AG04449 (cell line): ENCODE measurements around the gene INPP5J.

Experiments
- CTCF ChIA-PET: fragments of 350-600 bp; formaldehyde crosslinking; extraction: SDS; loops from one replicate; lab custom pipeline; 2021; ENCODE audit warnings: antibody characterized with exemption; lab: Yijun Ruan, JAX
- POLR2A ChIA-PET: fragments of 400-600, 350-600 bp; formaldehyde crosslinking; extraction: SDS; loops from one replicate; lab custom pipeline; 2020; ENCODE audit warnings: antibody characterized with exemption, inconsistent platforms; lab: Yijun Ruan, JAX
- DNase-seq: peaks from one replicate; pipeline ENCODE4 v3.0.0-alpha.2; 2010; ENCODE audit warnings: low read depth, low spot score
- H3K4me3 ChIP-seq: 2 replicates; pipeline ENCODE4 v1.5.1; 2011; ENCODE audit warnings: low read depth, mild to moderate bottlenecking, control low read depth, low read length
- CTCF ChIP-seq: IDR thresholded peaks from one replicate; pipeline ENCODE4 v1.5.1; 2011; ENCODE audit warnings: mild to moderate bottlenecking, moderate library complexity, low read length, control low read depth, inconsistent platforms; ENCODE audit not compliant: insufficient read depth; ENCODE audit errors: missing control alignments

The INPP5J gene

GRCh38 chr22:31086703-31087330 is 35.9 kb upstream of the INPP5J start:
- ChIA-PET CTCF (interaction anchor here (1.1 to 17.2 kb wide), 9 partner anchors 9 to 228 kb away, joined by 3 to 157 read pairs (median 22); partner anchors contain the start of gene SELENOM), POLR2A (interaction anchor here (3.0 kb wide), 1 partner anchor 19 kb away, joined by 12 read pairs; no protein-coding TSS in a partner anchor)
- no peak for TF ChIP-seq CTCF
- no peak overlapping the region for H3K4me3 ChIP-seq
- DNase-seq, result no peak

GRCh38 chr22:31087744-31088215 is 35.0 kb upstream of the INPP5J start:
- POLR2A ChIA-PET, result no interaction called here

GRCh38 chr22:31088233-31088986 is 34.4 kb upstream of the INPP5J start:
- CTCF ChIA-PET, result interaction anchor here (1.1 to 17.2 kb wide), 9 partner anchors 9 to 226 kb away, joined by 3 to 157 read pairs (median 10); partner anchors contain the start of gene SELENOM
- no peak for DNase-seq
- TF ChIP-seq CTCF, result no peak
- no peak overlapping the region for H3K4me3 ChIP-seq
- POLR2A ChIA-PET, result no interaction called here

More at GRCh38 chr22:31087744-31088215, 35.0 kb upstream of the INPP5J start:
- CTCF ChIA-PET, result interaction anchor here (1.1 to 17.2 kb wide), 7 partner anchors 9 to 227 kb away, joined by 3 to 157 read pairs (median 15); partner anchors contain the start of gene SELENOM
- no peak overlapping the region for H3K4me3 ChIP-seq
- no peak for TF ChIP-seq CTCF
- no peak for DNase-seq

GRCh38 chr22:31089160-31090100 is 33.3 kb upstream of the INPP5J start:
- peak; percentile 88 for TF ChIP-seq CTCF
- ChIA-PET POLR2A (interaction anchor here (1.5 kb wide), 1 partner anchor 8 kb away, joined by 3 read pairs; the partner anchor contains the start of gene SMTN), CTCF (interaction anchor here (1.4 to 17.2 kb wide), 11 partner anchors 9 to 183 kb away, joined by 3 to 157 read pairs (median 10); partner anchors contain the start of gene SELENOM)
- DNase-seq, result no peak
- H3K4me3 ChIP-seq, result no peak overlapping the region

GRCh38 chr22:31090217-31091085 is 32.3 kb upstream of the INPP5J start:
- CTCF ChIA-PET, result interaction anchor here (1.1 to 17.2 kb wide), 8 partner anchors 8 to 182 kb away, joined by 3 to 157 read pairs (median 8); partner anchors contain the start of gene SELENOM

More at GRCh38 chr22:31090217-31091085, 32.3 kb upstream of the INPP5J start:
- TF ChIP-seq CTCF, result no peak
- H3K4me3 ChIP-seq, result no peak overlapping the region
- POLR2A ChIA-PET, result interaction anchor here (1.5 kb wide), 1 partner anchor 9 kb away, joined by 3 read pairs; the partner anchor contains the start of gene SMTN
- DNase-seq, result no peak
